HG03280 (cell line): ENCODE data around the gene CAMSAP1.

Experiments used
- ATAC-seq: cut with Tn5 transposase; IDR thresholded peaks from one replicate; pipeline ENCODE4 v1.9.1; 2021; ENCODE audit warnings: mild to moderate bottlenecking, moderate library complexity; ENCODE audit not compliant: unreplicated experiment

The CAMSAP1 gene

GRCh38 chr9:135765416-135765815, 141.9 kb downstream of the CAMSAP1 start:
- no peak for ATAC-seq

GRCh38 chr9:135764731-135765130, 142.6 kb downstream of the CAMSAP1 start:
- ATAC-seq, result no peak

- no peak for ATAC-seq
These were observed 143.5 kb downstream of the CAMSAP1 start for GRCh38 chr9:135763716-135764446.

- no peak for ATAC-seq
These were observed 144.4 kb downstream of the CAMSAP1 start for GRCh38 chr9:135762921-135763320.

- no peak for ATAC-seq
These were observed 145.5 kb downstream of the CAMSAP1 start for GRCh38 chr9:135761845-135762168.

- no peak for ATAC-seq
These were observed 146.0 kb downstream of the CAMSAP1 start for GRCh38 chr9:135761150-135761844.

- no peak for ATAC-seq
These were observed 146.9 kb downstream of the CAMSAP1 start for GRCh38 chr9:135760465-135760864.

- ATAC-seq, result no peak
These were observed 147.6 kb downstream of the CAMSAP1 start for GRCh38 chr9:135759676-135760300.

GRCh38 chr9:135758870-135759269, 148.5 kb downstream of the CAMSAP1 start:
- no peak for ATAC-seq
